NCI-H146 (cell line): Measurements from ENCODE around the gene SYNPO2L.

ENCODE experiments used
- DNase-seq: peaks from one replicate; lab custom pipeline; 2025; lab: John Stamatoyannopoulos, UW

The SYNPO2L gene

GRCh38 chr10:73649876-73650536, 5.8 kb downstream of the SYNPO2L start:
- DNase-seq: no peak

DNA sequence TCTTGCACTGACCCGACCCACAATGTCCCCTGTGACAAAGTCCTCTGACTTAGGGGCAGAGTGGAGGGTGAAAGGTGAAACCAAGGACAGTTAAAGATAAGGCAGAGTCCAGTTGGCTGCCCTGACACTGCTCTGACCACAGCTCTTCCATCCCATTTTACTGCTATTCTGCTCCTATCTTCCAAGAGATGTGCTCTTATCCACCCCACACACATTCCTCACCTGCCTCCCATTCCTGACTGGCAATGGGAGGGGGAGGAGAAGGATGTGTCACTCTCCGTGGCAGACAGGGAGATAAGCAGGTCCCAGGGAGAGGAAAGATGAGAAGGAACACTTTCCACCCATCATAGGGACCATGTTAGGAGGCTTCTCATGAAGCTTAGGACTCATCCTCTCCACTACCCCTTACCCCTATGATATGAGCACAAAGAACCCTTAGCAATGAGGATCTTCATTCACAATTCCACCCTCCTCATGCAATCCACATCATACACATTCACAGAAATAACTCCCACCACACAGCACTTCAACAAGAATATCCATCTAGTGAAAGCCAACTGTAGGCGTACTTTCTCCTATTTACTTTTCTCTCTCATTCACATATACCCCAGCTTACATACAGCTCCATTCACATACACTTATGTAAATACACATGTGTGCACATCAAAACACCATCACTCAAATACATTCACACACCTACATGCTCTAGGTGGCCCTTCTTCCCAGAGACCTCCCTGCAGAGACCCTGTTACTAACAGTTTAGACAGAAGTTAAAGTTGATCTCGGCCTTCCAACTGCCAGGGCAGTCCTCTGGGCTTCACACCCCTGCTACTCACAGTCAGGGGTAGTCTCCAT, 6.6 kb downstream of the SYNPO2L start:
- DNase-seq: no peak

- no peak for DNase-seq
These were observed 7.8 kb downstream of the SYNPO2L start for GRCh38 chr10:73647875-73648651.

DNA sequence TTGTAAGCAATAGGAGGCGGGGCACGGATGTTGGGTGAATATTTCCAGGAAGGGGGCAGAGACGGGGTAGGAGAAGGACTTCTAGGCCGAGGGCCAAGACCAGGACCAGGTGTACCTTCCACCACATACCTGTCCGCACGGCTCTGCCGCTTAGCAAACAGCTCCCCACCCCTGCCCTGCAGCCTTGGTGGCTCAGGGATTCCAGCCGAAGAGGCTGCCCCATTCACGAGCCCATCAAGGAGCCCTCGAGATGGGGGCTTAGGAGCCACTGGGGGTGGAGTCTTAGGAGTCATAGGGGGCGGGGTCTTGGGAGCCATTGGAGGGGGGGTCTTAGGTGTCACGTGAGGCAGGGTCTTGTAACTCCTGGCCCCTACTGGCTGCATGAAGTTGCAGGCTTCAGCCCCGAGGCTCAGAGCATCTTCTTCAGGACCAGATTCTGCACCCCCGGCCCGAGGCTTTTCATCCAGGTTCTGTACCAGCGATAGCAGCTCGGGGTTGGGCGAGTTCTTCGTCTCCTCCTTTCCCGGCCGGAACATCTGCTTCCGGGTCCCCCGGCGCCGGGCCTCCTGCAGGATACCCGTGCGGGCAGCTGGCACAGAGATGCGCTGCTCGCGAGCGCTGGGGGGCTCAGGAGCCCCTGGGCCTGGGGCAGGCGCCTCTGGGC, 8.5 kb downstream of the SYNPO2L start:
- peak; percentile 85 for DNase-seq

GRCh38 chr10:73646598-73647041, 9.2 kb downstream of the SYNPO2L start:
- no peak for DNase-seq

DNA sequence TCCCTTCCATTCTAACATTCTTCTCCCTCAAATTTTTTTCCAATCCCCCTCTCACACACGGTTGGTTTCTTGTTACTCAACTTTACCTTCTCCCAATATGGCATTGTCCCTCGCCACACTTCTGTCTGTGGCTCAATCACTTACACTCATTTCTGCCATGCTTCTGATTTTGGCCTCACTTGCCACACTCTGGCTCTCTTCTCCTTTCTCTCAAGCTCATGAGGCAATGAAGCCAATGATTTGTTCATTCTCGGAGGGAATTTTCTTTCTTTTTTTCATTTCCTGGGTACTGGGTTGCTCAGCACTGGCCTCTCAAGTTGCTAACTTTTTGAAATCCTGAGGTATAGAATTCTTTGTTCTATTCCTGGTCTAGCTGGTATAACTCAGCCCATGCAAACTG, 10.6 kb downstream of the SYNPO2L start:
- DNase-seq: no peak

- no peak for DNase-seq
These were observed 11.1 kb downstream of the SYNPO2L start for GRCh38 chr10:73644767-73645166.

- DNase-seq: peak; percentile 59
These were observed 11.7 kb downstream of the SYNPO2L start for GRCh38 chr10:73644015-73644743.

DNA sequence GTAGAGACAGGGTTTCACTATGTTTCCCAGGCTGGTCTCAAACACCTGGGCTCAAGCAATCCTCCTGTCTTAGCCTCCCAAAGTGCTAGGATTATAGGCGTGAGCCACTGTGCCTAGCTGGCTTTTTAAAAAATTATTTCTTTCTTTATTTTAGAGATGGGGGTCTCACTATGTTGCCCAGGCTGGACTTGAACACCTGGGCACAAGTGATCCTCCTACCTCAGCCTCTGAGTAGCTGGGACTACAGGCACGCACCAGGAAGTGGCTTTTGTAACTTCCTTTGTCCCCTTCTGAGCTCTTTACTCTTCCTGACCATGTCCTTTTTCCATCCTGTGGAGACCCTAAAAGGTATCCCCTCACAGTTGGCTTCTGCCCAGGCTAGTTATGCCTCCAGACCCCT, 12.5 kb downstream of the SYNPO2L start:
- DNase-seq: no peak

DNA sequence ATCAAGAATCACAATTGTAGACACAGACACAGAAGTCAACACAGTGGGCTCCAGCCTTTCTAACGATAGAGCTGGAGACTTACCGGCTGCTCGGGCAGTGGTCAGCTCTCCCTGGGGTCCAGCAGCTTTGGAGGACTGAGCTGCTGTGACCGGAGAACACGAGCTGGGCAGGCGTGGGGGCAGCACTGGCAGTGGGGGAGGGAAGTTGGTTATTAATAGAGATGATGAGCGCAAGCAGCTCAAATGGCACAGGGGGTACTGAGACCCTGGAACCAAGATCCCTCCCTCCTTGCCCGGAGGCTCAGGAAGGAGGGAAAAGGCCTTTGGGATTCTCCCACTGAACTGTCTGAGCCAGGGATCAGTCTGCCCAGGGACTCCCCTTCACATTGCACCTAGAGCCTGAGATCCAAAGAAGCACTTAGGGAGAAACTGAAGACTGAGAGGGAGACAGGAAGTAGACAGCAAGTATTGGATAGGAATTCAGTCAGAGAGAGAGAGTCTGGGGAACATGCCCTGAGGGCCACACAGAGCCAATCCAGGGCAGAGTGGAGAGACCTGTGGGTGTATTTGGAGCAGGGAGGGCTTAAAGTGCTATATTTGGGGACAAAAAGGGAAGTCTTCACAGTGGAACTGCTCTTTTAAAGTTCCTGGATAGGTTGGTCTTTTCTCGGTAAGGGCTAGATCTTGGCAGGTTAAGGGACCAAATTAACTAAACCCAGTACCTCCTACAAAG, 14.3 kb downstream of the SYNPO2L start, which contains the start of gene MYOZ1:
TSS of gene MYOZ1 (minus strand) at position 147 of the 733 bp plus-strand sequence. CDS start 1,457 bp downstream, outside the sequence.
- DNase-seq: no peak

GRCh38 chr10:73639286-73639685, 16.5 kb downstream of the SYNPO2L start:
- no peak for DNase-seq

- DNase-seq: no peak
These were observed 20.0 kb downstream of the SYNPO2L start for GRCh38 chr10:73635781-73636180.

DNA sequence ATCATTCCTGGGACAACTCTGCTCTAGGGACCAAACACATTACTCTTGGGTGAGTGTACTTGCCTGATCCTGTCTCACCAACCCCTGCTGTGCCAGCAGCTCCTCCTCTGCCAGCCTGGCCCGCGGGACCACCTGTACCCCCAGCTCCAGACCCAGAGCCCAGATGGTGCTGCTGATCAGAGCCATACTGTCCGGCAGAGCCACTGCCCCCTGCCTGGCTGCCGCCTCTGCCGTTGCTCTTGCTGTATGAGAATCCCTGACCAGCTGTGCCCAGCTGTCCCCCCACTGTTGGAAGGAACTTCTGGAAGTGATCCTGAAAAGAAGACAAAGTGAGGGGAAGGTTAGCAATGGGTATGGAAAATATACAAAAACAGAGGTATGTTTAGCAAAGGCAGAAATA, 21.4 kb downstream of the SYNPO2L start:
- DNase-seq: no peak

DNA sequence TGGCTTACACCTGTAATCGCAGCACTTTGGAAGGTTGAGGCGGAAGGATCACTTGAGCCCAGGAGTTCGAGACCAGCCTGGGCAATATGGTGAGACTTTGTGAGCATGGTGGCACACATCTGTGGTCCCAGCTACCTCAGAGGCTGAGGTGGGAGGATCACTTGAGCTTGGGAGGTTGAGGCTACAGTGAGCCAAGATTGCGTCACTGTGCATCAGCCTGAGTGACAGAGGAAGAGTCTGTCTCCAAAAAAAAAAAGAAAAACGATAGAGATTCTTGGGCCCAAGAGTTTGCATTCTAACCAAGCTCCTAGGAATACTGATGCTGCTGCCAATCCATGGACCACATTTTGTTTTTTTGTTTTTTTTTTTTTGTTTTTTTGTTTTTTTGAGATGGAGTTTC, 26.7 kb downstream of the SYNPO2L start:
- DNase-seq: no peak

DNA sequence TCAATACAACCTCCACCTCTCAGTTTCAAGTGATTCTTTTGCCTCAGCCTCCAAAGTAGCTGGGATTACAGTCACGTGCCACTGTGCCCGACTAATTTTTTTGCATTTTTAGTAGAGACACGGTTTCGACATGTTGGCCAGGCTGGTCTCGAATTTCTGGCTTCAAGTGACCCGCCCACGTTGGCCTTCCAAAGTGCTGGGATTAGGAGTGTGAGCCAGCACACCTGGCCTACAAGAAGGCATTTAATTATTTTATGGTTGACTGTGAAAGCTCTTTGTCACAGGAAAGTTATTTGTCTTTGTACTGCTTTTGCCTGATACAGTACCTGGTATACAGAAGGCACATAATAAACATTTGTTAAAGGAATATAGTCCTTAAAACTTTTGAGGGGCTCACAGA, 27.4 kb downstream of the SYNPO2L start:
- no peak for DNase-seq

- no peak for DNase-seq
These were observed 28.5 kb downstream of the SYNPO2L start for GRCh38 chr10:73627300-73627699.

GRCh38 chr10:73625884-73626752, 29.7 kb downstream of the SYNPO2L start:
- peak; percentile 96 for DNase-seq

DNA sequence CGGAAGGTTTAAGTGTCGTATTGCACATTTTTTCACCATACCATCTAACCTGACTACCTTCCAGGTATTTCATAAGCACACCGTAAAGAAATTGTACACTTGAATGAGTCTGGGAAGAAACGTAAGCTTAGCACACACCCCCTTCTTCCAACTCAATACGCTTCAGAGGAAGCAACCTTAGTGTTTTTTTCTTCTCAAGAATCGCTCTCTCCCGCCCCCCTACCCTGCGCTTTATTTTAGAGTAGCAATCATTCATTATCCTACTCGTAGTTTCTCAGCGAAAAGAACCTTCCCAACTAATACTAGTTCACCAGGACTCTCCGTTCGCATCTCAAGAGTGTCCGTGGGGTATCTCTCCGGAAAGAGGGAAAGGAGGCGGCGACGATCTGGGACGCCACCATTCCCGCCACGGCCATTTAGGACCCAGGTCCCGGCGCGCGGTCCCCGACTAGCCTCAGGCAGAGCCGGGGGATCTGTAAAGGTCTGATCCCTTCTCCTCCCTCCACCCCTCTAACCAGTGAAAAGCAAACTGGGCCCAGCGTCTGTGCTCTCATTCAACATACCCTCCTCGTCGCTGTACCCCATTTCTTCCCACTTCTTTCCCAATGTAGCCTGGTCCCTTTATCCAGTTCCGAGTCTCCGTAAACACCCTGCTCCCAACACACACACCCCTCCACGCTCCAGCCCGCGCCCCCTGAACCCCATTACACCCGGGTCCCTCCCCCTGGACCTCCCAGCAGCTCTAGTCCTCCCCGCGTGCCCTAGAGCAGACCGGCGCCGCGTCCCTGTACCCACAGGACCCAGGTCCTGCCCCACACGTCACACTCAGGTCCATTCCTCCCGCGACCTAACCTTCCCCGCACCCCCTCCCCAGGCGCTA, 30.6 kb downstream of the SYNPO2L start:
- DNase-seq: peak; percentile 64

DNA sequence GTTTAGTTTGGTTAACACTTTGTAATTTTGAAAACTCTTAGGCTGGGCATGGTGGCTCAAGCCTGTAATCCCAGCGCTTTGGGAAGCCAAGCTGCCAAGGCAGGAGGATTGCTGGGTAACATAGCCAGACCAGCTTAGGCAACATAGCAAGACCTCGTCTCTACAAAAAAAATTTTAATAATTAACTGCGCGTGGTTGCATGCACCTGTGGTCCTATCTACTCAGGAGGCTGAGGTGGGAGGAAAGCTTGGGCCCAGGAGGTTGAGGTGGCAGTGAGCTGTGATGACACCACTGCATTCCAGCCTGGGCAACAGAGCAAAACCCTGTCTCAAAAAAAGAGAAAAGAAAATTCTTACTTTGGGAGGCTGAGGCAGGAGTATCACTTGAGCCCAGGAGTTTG, 32.8 kb downstream of the SYNPO2L start:
- DNase-seq: no peak
